Smooth muscle cell of the brain vasculature (primary cell): ENCODE results near the gene MMP2.

Source experiments
- DNase-seq: peaks from one replicate; pipeline ENCODE4 v3.0.0-alpha.2; 2012; ENCODE audit warnings: low read depth, low spot score

MMP2 gene

DNA sequence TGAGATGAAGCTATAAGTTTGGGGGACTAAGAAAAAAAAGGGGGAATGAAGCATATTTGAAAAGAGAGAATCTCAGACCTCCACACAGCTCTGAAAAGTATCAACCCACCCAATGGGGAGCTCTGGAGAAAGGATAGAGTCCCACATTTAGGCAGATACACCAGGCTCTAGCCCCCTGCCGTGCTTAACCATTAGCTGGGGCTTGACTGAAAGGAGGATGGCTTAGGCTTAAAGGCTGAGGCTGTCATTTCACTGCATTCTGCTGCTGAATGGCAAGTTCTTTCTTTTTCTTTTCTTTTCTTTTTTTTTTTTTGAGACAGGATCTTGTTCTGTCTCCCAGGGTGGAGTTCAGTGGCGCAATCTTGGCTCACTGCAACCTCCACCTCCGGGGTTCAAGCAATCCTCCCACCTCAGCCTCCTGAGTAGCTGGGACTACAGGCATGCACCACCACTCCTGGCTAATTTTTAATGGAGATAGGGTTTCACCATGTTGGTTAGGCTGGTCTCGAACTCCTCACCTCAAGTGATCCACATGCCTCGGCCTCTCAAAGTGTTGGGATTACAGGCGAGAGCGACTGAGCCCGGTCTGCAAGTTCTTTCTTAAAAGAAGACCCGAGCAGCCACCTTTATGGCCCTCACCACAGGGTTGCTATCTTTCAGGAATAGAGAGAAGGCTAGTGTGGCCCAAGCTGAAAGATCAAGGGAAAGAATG, 9.0 kb upstream of the MMP2 start:
- no peak for DNase-seq

DNA sequence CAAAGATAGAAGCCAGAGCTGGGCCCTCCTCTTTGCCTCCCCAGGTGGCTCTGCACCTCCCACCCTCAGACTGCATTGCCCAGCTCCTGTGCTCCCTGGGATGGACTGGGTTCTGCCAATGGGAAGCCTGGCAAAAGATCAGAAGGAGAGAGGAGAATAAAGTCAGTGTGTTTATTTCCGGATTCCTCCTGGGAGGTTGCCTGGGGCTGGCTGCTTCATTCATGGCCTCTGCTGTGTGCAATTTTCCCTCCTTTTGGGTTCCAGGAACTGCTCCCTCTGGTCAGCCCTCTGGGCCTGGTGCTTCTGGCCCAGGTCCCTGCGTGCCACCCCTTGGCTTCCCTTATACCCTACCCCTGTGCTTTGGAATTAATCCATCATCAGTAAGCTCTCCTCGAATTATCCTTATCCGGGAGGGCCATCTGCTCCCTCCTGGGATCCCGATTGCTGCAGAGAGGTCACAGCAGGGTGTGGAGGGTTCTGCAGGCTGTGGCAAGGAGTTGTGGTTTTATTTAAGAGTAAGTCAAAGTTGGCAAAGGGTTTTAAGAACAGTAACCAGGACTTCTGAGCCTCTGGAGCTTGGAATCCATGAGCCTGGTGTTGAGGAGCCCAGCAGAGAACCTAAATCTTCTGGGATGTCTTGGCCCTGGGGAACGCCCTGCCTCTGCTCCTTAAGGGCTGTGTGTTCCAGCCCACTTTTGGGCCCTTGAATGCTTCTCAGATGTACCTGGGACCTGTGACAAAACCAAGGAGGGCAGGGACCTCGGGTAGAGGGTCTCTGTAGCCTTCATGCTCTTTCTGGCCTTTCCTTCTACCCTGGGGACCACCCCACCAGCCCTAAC, 8.2 kb upstream of the MMP2 start:
- peak; percentile 83 for DNase-seq

DNA sequence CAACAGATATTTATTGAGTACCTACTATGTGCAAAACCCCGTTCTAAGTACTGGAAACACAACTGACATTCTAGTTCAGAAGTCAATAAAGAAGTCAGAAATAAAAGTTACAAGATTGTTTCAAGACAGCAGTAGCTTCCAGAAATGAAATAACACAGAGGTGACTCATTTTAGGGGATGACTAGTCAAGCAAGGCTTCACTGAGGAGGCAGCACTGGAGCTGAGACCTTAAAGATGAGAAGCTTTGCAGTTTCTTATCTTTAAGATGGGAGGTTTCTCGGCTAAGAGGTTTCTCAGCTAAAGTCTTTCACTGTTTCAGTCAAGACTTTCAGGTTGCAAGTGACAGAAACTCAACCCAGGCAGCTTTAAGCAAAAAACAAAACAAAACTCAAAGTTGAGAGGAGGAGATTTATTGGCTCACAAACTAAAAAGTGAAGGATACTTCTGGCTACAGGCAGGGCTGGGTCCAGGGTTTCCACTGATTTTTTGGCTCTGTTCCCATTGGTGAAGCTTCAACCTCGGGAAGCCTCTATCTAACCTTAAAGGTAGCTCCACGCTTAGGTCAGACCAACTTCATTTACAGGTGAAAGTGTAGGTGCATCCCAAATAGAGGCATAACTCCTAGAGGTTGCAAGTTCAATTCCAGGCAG, 7.4 kb upstream of the MMP2 start:
- no peak for DNase-seq

DNA sequence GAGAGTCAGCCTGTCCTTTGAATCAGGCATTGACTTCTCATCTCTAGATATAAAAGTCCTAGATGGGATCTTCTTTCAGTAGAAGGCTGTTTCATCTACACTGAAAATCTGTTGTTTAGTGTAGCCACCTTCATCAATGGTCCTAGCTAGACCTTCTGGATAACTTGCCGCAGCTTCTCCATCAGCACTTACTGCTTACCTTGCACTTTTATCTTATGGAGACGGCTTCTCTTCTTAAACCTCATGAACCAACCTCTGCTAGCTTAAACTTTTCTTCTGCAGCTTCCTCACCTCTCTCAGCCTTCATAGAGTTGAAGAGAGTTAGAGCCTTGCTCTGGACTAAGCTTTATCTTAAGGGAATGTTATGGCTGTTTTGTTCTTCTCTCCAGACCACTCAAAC, 5.4 kb upstream of the MMP2 start:
- no peak for DNase-seq

DNA sequence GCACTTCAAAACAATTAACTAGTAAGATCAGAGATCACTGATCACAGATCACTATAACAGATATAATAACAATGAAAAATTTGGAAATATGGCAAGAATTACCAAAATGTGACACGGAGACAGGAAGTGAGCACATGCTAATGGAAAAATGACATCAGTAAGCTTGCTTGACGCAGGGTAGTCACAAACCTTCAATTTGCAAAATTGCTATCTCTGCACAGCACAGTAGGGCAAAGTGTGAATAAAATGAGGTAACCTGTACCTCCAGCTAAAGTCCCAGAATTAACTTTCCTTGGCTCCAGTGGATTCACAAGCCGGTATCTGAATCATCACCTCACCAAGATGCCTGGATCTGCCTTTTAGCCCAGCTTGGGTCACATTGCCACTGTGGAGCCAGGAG, 4.2 kb upstream of the MMP2 start:
- DNase-seq, result no peak

DNA sequence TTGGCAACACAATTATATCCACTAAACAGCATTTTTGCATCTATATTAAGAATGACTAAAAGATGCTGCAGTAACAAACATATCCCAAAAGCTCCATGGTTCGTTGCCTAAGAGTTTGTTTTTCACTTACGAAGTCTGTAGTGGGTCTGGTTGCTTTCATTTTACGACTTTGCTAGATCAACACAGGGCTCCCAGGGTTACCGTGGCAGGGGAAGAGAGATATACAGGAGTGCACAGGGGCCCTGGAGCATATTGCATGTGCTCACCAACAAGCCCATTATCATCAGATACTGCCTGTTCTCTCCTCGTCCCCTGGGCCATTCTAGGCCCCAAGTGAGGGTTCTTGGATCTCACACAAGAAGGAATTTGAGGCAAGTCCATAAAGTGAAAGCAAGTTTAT, 3.1 kb upstream of the MMP2 start:
- no peak for DNase-seq

DNA sequence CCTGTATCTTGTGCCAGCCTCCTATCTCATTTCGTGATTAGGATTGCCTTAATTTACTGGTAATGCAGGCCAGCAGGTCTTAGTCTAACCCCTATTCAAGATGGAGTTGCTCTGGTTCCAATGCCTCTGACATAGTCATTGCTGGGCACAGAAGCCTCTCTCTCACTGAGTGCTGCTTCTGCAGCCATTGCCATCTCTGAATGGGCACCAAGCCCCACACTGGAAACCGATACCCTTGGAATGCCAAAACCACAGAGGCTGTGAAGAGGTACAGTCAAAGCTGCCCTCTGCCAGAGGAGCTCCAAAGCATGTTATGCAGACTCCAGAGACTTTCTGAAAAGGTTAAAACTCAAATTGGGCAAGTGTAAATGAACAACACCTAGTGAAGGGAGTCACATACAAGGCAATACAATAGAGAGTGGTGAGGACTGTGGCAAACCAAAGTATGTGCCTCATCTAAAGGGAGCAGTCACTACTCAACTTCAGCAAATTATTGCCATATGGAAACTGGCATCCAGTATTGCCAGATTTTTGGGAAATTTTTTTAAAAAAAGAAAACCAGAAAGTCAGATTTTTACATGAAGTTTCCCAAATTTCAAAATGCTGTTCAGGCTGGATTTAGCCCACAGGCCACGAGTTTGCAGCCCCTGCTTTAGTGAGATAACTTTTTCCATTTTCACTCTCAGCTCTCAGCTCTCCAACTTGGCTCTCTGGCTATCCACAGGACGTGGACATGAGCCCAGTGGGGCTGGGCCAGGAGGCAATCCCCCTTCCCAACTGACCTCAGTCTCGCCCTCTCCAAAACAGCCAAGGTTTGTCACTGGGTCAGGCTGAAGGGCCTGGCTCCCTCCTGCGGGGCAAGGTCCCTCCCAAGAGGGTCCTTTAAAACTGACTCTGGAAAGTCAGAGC, 2.1 kb upstream of the MMP2 start:
- no peak for DNase-seq

DNA sequence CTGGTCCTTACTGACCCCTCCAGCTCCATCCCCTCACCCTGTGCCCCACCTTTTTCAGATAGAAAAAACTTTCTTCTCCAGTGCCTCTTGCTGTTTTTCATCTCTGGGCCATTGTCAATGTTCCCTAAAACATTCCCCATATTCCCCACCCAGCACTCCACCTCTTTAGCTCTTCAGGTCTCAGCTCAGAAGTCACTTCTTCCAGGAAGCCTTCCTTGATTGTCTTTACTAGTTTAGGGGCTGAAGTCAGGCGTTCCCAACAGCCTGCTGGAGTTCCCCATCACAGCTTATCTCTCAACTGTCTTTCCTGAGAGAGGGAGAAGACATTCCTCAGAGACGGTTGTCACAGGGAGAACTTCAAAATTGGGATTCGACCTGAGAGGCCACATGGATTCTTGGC, 1.3 kb upstream of the MMP2 start:
- no peak for DNase-seq

DNA sequence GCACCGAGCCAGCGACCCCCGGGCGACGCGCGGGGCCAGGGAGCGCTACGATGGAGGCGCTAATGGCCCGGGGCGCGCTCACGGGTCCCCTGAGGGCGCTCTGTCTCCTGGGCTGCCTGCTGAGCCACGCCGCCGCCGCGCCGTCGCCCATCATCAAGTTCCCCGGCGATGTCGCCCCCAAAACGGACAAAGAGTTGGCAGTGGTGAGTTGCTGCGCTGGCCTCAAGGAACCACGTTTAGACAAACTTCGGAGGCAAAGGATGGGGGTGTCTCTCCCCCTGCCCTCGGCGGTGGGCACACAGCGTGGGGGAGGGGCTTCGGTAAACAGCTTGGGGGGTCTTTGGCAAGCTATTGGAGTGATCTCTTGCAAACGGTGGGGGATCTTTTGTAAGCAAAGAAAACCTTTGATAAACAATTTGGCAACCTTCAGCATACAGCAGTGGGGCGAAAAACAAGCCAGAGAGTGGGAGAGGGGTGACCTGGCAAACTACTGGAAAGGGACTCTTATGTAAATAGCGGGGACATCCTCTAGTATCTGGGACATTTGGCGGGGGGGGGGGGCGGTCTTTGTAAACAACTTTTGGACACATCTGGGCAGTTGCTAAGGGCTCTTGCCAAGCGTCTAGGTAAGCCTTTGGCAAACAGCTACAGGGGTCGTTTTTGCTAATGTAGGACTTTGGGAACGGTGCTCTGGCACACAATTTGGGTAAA, 587 bp downstream of the MMP2 start:
- no peak for DNase-seq

DNA sequence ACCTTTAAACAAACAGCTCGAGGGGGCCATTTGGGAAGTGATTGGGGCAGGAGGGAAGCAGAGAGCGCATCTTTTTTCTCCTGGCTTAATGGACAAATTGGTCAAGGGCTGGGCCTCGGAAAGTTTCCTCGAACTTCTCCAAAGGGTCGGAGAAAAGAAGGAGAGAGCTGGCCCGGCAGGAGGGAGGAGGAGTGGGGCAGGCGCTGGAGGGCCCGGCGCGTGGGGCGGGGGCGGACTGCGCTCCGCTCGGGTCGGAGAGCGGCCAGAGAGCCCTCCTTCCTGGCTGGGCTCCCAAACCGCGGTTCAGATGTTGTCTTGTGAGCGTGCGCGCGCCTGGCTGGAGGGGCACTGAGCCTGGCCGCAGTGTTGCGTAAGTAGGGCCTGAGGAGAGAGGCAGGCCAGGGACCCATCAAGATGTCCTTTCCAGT, 1.2 kb downstream of the MMP2 start:
- peak; percentile 57 for DNase-seq

DNA sequence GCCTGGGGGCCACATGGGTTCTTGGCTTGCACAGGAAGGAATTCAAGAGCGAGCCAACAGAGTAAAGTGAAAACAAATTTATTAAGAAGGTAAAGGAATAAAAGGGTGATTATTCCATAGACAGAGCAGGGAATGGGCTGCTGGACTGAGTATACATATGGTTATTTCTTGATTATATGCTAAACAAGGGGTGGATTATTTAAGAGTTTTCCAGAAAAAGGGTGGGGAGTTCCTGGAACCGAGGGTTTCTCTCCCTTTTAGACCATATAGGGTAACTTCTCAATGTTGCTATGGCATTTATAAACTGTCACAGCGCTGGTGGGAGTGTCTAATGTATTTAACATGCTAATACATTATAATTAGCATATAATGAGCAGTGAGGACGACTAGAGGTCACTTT, 2.0 kb downstream of the MMP2 start:
- no peak for DNase-seq

DNA sequence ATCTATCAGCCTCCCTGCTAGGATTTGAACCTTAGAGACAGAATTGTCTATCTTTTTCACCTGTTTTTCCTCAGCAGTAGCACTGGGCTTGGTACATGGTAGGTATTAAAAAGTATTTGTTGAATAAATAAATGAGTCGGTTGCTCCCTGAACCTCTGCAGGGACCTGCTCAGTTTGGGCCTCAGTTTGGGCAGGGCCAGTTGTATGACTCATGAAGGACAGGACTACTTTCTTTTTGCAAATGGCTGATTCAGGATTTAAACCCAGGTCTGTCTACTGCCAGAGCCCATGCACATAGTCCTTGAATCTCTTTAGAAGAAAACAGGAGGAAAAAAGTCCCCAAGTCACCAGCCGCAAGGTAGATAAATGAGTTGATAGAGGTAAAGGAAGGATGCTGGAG, 3.1 kb downstream of the MMP2 start:
- no peak for DNase-seq

DNA sequence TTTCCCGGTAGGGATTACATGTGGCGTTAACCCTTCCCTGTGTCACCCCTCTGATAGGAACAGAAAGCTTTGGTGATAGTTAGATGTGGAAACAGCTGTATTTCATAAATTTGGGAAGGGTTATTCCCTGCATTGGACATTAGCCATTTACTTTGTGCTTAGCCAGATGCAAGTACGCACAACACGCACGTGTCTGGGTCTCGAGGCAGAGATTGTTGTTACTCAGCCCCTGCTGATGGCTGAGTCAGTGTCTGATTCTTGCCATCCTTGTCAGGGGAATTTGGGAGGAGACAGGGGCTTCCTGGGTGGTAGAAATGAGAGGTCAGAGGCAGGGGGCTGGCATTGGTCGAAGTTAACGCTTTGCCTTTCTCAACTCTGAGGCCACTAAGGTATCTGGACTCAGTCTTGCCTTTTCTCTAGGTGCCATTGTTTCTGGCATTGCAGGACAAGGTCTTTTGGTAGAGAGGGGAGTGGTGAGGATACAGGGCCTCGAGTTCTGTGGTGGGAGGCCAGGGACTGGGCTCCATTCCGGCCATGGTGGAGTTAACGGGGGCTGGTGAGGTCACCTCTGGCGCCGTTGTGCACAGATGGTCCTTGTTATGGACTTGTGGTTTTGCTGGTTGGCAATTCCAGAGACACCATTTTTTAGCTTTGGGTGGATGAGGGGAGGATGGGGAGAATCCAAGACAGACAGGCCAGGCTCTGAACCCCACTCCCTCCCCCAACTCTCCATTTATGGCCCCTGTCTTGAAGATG, 8.2 kb downstream of the MMP2 start:
- no peak for DNase-seq

DNA sequence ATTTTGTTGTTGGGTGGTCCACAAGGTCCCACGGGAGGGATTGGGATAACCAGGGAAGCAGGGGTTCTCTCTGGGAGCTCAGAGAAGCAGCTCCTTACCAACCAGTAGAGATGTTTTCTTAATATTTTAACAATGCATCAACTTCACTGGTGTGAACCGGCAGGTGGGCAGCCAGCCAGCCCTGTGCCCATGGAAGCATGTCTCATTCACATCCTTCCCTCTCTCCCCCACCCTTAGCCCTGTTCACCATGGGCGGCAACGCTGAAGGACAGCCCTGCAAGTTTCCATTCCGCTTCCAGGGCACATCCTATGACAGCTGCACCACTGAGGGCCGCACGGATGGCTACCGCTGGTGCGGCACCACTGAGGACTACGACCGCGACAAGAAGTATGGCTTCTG, 9.3 kb downstream of the MMP2 start:
- DNase-seq, result no peak

DNA sequence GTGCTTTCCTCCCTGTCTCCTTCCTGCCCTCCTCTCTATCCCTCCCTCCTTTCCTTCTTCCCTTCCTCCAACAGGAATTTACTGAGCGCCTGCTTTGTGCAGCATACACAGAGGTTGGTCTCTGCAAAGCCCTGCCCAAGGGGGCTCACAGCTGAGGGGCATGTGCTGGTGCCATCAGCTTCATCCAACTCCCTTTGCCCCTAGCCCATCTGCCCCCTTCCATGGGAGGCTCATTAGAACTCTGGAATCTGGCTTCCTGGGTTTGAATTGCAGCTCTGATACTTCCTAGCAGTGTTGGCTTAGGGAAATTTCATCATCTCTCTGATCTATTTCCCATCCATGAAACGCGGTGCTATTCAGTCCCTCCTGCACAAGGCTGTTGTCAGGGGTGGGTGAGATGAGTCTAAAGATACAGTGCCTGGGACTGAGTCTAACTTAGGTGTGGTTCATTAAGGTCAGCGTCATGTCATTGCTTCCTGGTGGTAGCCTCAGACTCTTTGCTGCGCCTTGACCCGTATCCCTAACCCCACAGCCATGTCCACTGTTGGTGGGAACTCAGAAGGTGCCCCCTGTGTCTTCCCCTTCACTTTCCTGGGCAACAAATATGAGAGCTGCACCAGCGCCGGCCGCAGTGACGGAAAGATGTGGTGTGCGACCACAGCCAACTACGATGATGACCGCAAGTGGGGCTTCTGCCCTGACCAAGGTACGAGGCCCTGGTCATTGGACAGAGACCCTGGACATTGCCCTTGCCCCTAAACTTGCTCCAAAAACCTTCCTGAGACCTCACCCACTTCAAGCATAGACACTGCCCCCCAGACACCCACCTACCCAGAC, 10.3 kb downstream of the MMP2 start:
- no peak for DNase-seq

DNA sequence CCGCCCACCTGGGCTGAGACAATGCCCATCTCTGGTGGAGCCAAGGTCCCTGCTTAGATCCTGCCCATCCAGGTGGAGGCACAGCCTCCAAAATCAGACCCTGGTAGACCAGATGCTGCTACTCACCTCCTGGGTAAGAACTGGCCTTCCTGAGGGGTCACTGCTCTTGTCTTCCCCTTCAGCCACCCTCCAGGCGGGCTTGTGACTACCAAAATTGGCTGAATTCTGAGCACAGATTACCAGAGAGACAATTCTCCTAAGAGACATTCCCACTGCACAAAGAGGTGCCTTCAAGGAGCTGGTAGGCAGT, 10.9 kb downstream of the MMP2 start:
- no peak for DNase-seq

DNA sequence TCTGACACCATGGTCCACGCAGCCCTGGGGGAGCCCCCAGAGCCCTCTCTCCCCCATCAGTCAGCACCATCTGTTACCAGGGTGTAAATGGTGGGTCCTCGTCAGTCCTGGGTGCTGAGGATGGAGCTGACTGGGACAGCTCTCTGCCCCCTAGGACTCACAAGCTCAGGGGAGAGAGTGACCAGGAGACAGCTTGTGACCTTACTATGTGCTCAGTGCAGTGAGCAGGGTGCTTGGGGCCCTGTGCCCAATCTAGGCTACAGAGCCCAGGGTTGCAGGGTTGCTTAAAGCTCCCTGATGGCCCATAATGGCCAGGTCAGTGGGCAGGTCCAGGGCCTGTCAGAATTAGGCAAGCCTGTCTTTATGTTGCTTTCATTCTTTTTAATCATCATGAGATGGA, 11.3 kb downstream of the MMP2 start:
- no peak for DNase-seq

DNA sequence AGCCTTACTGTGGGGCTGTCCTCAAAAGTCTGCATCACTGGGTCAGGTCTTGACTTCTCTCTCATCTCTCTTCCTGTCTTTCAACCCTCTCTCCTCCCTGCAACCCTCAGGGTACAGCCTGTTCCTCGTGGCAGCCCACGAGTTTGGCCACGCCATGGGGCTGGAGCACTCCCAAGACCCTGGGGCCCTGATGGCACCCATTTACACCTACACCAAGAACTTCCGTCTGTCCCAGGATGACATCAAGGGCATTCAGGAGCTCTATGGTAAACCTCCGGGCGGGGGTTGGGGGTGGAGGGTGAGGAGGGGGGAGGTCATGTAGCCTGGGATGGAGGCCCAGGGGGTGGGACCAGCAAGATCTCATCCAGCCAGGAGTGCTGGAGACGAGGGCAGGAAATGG, 12.7 kb downstream of the MMP2 start:
- no peak for DNase-seq

DNA sequence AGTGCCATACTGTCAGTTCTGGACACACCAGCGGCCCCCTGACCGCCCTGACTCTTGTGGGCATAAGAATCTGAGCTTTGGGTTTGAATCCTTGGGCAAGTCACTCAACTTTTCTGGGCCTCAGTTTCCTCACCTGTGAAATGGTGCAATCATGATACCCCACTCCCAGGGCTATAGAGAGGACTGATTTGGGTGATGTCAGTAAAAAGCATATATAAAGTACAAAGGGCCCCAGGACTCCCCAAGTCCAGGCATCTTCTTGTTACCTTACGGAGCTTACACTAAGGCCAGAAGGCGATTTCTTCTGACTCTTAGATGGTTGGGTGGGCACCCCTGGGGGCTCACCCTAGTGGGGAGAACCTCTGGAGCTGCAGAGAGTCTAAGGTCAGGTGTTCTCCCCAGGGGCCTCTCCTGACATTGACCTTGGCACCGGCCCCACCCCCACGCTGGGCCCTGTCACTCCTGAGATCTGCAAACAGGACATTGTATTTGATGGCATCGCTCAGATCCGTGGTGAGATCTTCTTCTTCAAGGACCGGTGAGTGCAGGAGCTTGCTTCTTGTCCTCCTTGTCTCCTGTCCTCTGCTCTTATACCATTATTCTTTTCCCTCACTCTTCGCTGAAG, 13.9 kb downstream of the MMP2 start:
- DNase-seq, result no peak
